ENCODE results near the gene MGARP. TPM values are rescaled to one million over a fixed set of nuclear protein-coding genes. Genes with fewer than 3 reads are reported as not detected.
"Not testable (repeated sequence)": the region's sequence is repeated elsewhere in the genome, so short reads cannot be mapped to it uniquely, and the experiment has no call there.

The MGARP gene
- total RNA-seq, 1 donor from 2014 or later: 2.8 TPM

DNA sequence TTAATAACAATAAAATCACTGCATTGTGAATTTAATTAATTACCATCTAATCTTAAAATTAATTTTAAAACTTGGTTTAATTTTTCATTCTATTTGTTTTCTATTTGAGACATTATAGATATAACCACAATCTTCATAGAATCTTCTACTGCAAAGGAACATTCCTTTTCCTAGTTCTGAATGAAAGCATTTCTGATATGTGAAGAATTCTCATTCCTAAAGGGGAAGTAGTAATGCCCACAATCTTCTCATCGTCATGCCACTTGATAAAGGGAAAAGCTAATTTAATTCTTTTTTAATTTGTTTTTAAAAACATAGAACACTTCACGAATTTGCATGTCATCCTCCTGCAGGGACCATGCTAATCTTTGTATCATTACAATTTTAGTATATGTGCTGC is 23.7 kb downstream of the MGARP start:
- no peaks in the 10 kb centered on the region for H3K27me3 ChIP-seq
- no peak for DNase-seq (ENCODE audit: low spot score in 2 of 2)
- intact Hi-C loops (cut with DNase I): no loop called here
- no peak overlapping the region for H3K27ac ChIP-seq
- TF ChIP-seq, protein P1, sequence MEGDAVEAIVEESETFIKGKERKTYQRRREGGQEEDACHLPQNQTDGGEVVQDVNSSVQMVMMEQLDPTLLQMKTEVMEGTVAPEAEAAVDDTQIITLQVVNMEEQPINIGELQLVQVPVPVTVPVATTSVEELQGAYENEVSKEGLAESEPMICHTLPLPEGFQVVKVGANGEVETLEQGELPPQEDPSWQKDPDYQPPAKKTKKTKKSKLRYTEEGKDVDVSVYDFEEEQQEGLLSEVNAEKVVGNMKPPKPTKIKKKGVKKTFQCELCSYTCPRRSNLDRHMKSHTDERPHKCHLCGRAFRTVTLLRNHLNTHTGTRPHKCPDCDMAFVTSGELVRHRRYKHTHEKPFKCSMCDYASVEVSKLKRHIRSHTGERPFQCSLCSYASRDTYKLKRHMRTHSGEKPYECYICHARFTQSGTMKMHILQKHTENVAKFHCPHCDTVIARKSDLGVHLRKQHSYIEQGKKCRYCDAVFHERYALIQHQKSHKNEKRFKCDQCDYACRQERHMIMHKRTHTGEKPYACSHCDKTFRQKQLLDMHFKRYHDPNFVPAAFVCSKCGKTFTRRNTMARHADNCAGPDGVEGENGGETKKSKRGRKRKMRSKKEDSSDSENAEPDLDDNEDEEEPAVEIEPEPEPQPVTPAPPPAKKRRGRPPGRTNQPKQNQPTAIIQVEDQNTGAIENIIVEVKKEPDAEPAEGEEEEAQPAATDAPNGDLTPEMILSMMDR (IDR thresholded peaks at IDR 0.05): no peak
- H3K36me3 ChIP-seq: no peaks in the 10 kb centered on the region
- no peak overlapping the region for H3K4me3 ChIP-seq
- no peaks in the 10 kb centered on the region for H3K4me1 ChIP-seq
- no peaks in the 10 kb centered on the region for H3K9me3 ChIP-seq

DNA sequence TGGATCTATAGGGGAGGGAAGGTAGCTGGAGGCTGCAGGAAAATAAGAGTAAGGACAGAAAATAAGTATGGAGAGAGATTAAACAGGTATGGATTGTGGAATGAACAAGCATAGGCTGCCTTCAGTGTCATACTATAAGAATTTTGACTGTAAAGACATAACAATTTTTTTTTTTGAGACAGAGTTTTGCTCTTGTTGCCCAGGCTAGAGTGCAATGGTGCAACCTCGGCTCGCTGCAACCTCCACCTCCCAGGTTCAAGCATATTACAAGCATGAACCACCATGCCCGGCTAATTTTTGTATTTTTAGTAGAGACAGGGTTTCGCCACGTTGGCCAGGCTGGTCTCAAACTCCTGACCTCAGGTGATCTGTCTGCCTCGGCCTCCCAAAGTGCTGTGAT is 24.4 kb downstream of the MGARP start:
- H3K9me3 ChIP-seq; DNase-seq (ENCODE audit: low spot score in 2 of 2); intact Hi-C loops (cut with DNase I); H3K27me3 ChIP-seq; H3K4me3 ChIP-seq; H3K36me3 ChIP-seq; H3K27ac ChIP-seq; H3K4me1 ChIP-seq: not testable (repeated sequence)

DNA sequence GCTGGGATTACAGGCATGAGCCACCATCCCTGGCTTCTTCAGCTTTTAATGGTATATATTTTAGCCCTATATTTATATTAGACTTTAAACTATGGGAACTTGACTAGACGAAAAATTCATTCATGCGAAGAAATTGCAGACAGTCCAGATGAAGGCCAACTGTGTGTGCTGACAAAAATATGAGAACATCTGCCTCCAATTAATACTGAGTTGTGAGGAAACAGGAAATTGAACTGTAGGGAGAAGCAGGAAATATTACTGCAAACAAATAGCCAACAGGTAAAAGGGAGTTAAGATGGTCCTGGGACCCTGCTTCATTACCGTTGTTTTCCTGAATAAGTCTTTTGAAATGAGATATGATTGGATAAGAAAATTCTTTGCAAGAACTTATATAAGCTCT is 26.3 kb downstream of the MGARP start:
- H3K4me1 ChIP-seq: peaks cover 2 to 4% of the 10 kb centered on the region in 2 donors
- DNase-seq (ENCODE audit: low spot score in 2 of 2): no peak
- intact Hi-C loops (cut with DNase I): no loop called here

DNA sequence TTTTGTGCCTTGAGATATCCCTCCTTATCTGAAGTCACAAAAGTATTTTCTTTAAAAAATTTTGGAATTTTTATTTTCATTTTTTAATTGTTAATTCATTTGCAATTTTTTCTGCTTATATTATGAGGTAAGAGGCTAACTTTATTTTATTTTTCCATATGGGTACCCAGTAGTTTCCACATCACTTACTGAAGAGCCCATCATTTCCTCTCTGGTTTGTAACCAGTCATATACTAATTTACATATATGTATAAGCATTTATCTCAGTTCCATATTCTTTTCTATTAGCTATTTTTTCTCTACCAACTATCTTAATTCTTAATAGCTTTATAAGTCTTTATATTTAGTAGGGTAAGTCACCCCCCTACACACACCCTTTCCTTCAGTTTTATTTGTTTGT is 27.0 kb downstream of the MGARP start:
- Histone ChIP-seq H3K9me3 (no peaks in the 10 kb centered on the region), H3K4me3 (no peak overlapping the region), H3K4me1 (peaks cover 2 to 4% of the 10 kb centered on the region in 2 donors), H3K27ac (no peak overlapping the region), H3K36me3 (no peaks in the 10 kb centered on the region), H3K27me3 (no peaks in the 10 kb centered on the region)
- no peak for DNase-seq (ENCODE audit: low spot score in 2 of 2)
- TF ChIP-seq, protein P1 (IDR thresholded peaks at IDR 0.05): no peak
- intact Hi-C loops (cut with DNase I): no loop called here

More for the DNA sequence above, 26.3 kb downstream of the MGARP start:
- H3K9me3 ChIP-seq: no peaks in the 10 kb centered on the region
- H3K27ac ChIP-seq: no peak overlapping the region
- H3K36me3 ChIP-seq: no peaks in the 10 kb centered on the region
- TF ChIP-seq, protein P1 (IDR thresholded peaks at IDR 0.05): no peak
- H3K27me3 ChIP-seq: no peaks in the 10 kb centered on the region
- no peak overlapping the region for H3K4me3 ChIP-seq

DNA sequence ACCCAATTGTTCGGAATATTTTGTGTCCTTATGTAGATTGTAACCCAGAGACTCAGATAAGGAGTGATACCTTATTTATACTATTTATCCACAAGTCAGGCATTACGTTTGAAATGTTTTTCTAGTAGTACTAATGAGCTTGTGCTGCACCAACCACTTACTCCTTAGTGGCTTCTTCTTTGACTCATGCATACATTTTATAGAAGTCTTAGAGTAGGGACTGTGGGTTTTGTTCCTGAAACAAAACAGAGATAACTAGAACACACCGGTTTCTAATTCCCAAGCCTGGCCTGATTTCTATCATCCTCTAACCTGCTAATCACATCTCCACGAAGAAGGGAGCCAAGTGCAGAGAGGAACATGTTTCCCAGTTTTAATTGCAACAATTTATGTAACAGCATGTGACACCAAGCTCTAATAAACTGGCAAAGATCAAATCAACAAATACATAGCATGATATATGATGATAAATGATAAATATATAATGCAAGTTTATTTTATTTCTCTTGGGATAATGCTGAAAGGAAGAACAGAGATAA is 32.3 kb downstream of the MGARP start:
- Histone ChIP-seq H3K4me3 (no peak overlapping the region), H3K27ac (peak overlapping the region in 1 of 2 donors; percentile 30), H3K27me3 (no peaks in the 10 kb centered on the region), H3K9me3 (no peaks in the 10 kb centered on the region), H3K4me1 (peaks cover 9 to 18% of the 10 kb centered on the region in 2 donors), H3K36me3 (no peaks in the 10 kb centered on the region)
- TF ChIP-seq, protein P1 (IDR thresholded peaks at IDR 0.05): no peak
- intact Hi-C loops (cut with DNase I): loop anchor here (5.0 kb wide), 2 partner anchors 35 to 70 kb away; partner anchors contain the start of genes ELF2 and MGARP
- no peak for DNase-seq (ENCODE audit: low spot score in 2 of 2)

DNA sequence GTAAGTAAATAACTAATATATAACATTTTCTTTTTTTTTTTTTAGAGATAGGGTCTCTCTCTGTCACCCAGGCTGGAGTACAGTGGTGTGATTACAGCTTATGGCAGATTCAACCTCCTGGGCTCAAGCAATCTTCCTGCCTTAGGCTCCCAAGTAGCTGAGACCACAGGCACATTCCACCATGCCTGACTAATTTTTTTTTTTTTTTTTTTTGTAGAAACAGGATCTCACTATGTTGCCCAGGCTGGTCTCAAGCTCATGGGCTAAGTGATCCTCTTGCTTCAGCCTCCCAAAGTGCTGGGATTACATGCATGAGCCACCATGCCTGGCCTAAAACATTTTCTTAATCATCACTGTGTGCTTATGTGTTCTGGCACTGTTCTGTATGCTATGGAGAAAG is 32.8 kb downstream of the MGARP start:
- no peak for DNase-seq (ENCODE audit: low spot score in 2 of 2)
- Histone ChIP-seq H3K4me1 (peaks cover 9 to 22% of the 10 kb centered on the region in 2 donors), H3K36me3 (no peaks in the 10 kb centered on the region), H3K4me3 (no peak overlapping the region), H3K27me3 (no peaks in the 10 kb centered on the region), H3K27ac (no peak overlapping the region), H3K9me3 (no peaks in the 10 kb centered on the region)
- intact Hi-C loops (cut with DNase I): loop anchor here (5.0 kb wide), 2 partner anchors 35 to 70 kb away; partner anchors contain the start of genes ELF2 and MGARP
- TF ChIP-seq, protein P1 (IDR thresholded peaks at IDR 0.05): no peak
